SK-N-MC (cell line): ENCODE measurements around the gene CAMKMT.

Source experiments
- EZH2 ChIP-seq: fragments of 200-600 bp; sonication (generic); IDR thresholded peaks from one replicate; pipeline ENCODE4 v1.6.1; 2017; ENCODE audit warnings: antibody characterized with exemption
- FOXP2 ChIP-seq: optimal IDR thresholded peaks from 2 replicates; pipeline ENCODE3; 2011; ENCODE audit warnings: mild to moderate bottlenecking, moderate library complexity; ENCODE audit not compliant: insufficient read depth; ENCODE audit errors: extremely low read length, control extremely low read depth
- POLR2AphosphoS5 ChIP-seq: IDR thresholded peaks from 2 replicates; pipeline ENCODE4 v1.6.1; 2012; ENCODE audit warnings: mild to moderate bottlenecking, low read depth, low read length, borderline replicate concordance

DNA sequence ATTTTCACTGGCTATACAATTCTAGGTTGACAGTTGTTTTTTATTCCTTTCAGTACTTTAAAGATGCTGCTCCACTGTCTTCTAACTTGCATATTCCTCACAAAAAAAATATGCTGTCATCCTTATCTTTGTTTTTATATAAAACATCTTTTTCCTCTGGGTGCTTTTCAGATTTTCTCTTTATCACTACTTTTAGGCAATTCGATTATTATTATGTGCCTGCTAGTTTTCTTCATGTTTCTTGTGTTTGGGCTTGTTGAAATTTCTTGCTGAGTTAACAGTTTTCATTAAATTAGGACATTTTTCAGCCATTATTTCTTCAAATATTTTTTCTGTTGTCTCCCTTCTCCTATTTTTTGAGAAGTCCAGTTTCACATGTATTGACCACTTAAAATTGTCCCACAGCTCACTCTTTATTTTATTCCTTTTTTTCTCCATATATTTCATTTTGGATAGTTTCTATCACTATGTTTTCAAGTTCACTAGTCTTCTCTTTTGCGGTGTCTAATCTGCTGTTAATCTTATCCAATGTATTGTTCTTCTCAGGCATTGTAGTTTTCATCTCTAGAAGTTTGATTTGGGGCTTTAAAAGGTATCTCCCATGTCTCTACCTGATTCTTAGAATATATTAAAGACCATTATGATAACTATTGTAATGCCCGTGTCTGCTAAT, 374.7 kb downstream of the CAMKMT start:
- no peak for TF ChIP-seq EZH2
- TF ChIP-seq POLR2AphosphoS5: no peak
- TF ChIP-seq FOXP2: no peak
